SK-N-SH (cell line): ENCODE data around the gene PRR11. TPM values are rescaled to one million over a fixed set of nuclear protein-coding genes. Genes with fewer than 3 reads are reported as not detected.

ENCODE experiments used
- CTCF ChIA-PET: fragments of 300-600, 350-600 bp; formaldehyde crosslinking; extraction: SDS; loops from one replicate; lab custom pipeline; 2021; lab: Yijun Ruan, JAX
- POLR2A ChIA-PET: fragments of 350-600 bp; sonication (Branson Sonifier 250); formaldehyde crosslinking; extraction: SDS; loops from one replicate; lab custom pipeline; 2020; ENCODE audit warnings: antibody characterized with exemption, inconsistent platforms; lab: Yijun Ruan, JAX
- DNase-seq: peaks from one replicate; pipeline ENCODE4 v3.0.0; 2012
- H2AFZ ChIP-seq: fragments of 200-600 bp; sonication (generic); 2 replicates; pipeline ENCODE4 v1.8.1; 2016; ENCODE audit warnings: antibody characterized with exemption, mild to moderate bottlenecking, low read depth
- H3F3A ChIP-seq: fragments of 200-600 bp; sonication (generic); replicated peaks from 2 replicates; pipeline ENCODE3; 2016; ENCODE audit warnings: antibody characterized with exemption, mild to moderate bottlenecking; ENCODE audit not compliant: insufficient read depth
- H3K27ac ChIP-seq, 2 experiments: fragments of 200-500 bp in 1 of 2; fragments of 200-600 bp in 1 of 2; sonication (Bioruptor generic) in 1 of 2; sonication (generic), shearing (Covaris generic) in 1 of 2; 2 replicates each; pipeline versions ENCODE4 v1.5.1 to v1.6.1; 2014 to 2016; ENCODE audit warnings: low read depth in 2 of 2, inconsistent platforms in 1 of 2, low read length in 1 of 2, mild to moderate bottlenecking in 1 of 2, mixed read lengths in 1 of 2
- H3K27me3 ChIP-seq: fragments of 200-600 bp; sonication (generic), shearing (Covaris generic); 2 replicates; pipeline ENCODE4 v1.6.1; 2016; ENCODE audit warnings: mixed run types; ENCODE audit not compliant: insufficient read depth
- H3K36me3 ChIP-seq, 2 experiments: fragments of 200-500 bp in 1 of 2; fragments of 200-600 bp in 1 of 2; sonication (Bioruptor generic) in 1 of 2; sonication (generic) in 1 of 2; replicated peaks in 1 of 2; 2 replicates each; pipeline versions ENCODE3 to v1.5.1; 2014 to 2016; ENCODE audit warnings: low read length in 1 of 2, mild to moderate bottlenecking in 1 of 2; ENCODE audit not compliant: insufficient read depth in 2 of 2, control insufficient read depth in 1 of 2
- H3K4me1 ChIP-seq, 2 experiments: fragments of 200-500 bp in 1 of 2; fragments of 200-600 bp in 1 of 2; sonication (Bioruptor generic) in 1 of 2; sonication (generic), shearing (Covaris generic) in 1 of 2; 2 replicates each; pipeline versions ENCODE4 v1.5.1 to v1.6.1; 2014 to 2016; ENCODE audit warnings: low read depth in 1 of 2, low read length in 1 of 2, mixed run types in 1 of 2; ENCODE audit not compliant: insufficient read depth in 2 of 2, control insufficient read depth in 1 of 2
- H3K4me2 ChIP-seq: fragments of 200-600 bp; sonication (generic), shearing (Covaris generic); 2 replicates; pipeline ENCODE4 v1.6.1; 2017; ENCODE audit warnings: mixed run types
- H3K4me3 ChIP-seq, 2 experiments: fragments of 200-500 bp in 1 of 2; fragments of 200-600 bp in 1 of 2; sonication (Bioruptor generic) in 1 of 2; sonication (generic), shearing (Covaris generic) in 1 of 2; 2 replicates each; pipeline versions ENCODE4 v1.5.1 to v1.8.1; 2014 to 2016; ENCODE audit warnings: low read depth in 2 of 2, inconsistent platforms in 1 of 2, low read length in 1 of 2, mild to moderate bottlenecking in 1 of 2, mixed read lengths in 1 of 2, moderate library complexity in 1 of 2
- H3K79me2 ChIP-seq: fragments of 200-600 bp; sonication (generic); 2 replicates; pipeline ENCODE4 v1.8.1; 2017; ENCODE audit warnings: mild to moderate bottlenecking; ENCODE audit not compliant: insufficient read depth
- H3K9ac ChIP-seq: fragments of 200-600 bp; sonication (generic); 2 replicates; pipeline ENCODE4 v1.6.1; 2017; ENCODE audit warnings: mixed run types
- H3K9me2 ChIP-seq: fragments of 200-600 bp; sonication (generic); 2 replicates; pipeline ENCODE4 v1.6.1; 2017; ENCODE audit warnings: mixed run types
- H3K9me3 ChIP-seq: fragments of 200-600 bp; sonication (generic); 2 replicates; pipeline ENCODE4 v1.6.1; 2017; ENCODE audit warnings: mixed run types, mild to moderate bottlenecking, moderate library complexity
- H4K20me1 ChIP-seq: fragments of 200-600 bp; sonication (generic); 2 replicates; pipeline ENCODE4 v1.6.1; 2017; ENCODE audit warnings: mild to moderate bottlenecking, mixed run types; ENCODE audit not compliant: insufficient read depth
- CHD2 ChIP-seq: fragments of 150-350 bp; IDR thresholded peaks from 2 replicates; pipeline ENCODE4 v1.6.1; 2018; ENCODE audit warnings: low read length; ENCODE audit not compliant: partially characterized antibody
- ELF1 ChIP-seq: IDR thresholded peaks from 2 replicates; pipeline ENCODE4 v1.4.0; 2012
- EZH2phosphoT487 ChIP-seq: fragments of 200-600 bp; sonication (generic); IDR thresholded peaks from 2 replicates; pipeline ENCODE4 v1.6.1; 2017; ENCODE audit warnings: low read depth, mixed run types, mild to moderate bottlenecking, antibody characterized with exemption, moderate library complexity, borderline replicate concordance
- FOXJ3 ChIP-seq: sonication (generic); formaldehyde crosslinking; IDR thresholded peaks from 2 replicates; pipeline ENCODE4 v1.5.1; 2020; ENCODE audit warnings: mild to moderate bottlenecking, missing genetic modification reagents
- FOXM1 ChIP-seq: IDR thresholded peaks from 2 replicates; pipeline ENCODE4 v1.4.0; 2012; ENCODE audit warnings: low read depth, mild to moderate bottlenecking
- GABPA ChIP-seq: IDR thresholded peaks from 2 replicates; pipeline ENCODE4 v1.4.0; 2012; ENCODE audit warnings: low read depth, mild to moderate bottlenecking
- RXRA ChIP-seq: IDR thresholded peaks from 2 replicates; pipeline ENCODE4 v1.4.0; 2012; ENCODE audit warnings: low read depth, mild to moderate bottlenecking, borderline replicate concordance
- TCF12 ChIP-seq: IDR thresholded peaks from 2 replicates; pipeline ENCODE4 v1.4.0; 2012
- whole genome bisulfite sequencing: methylation state at CpG from one replicate; pipeline ENCODE4 v1.1.6; 2017; ENCODE audit warnings: low lambda C conversion rate; 5-methylcytosine and 5-hydroxymethylcytosine counted together
- polyA plus RNA-seq, 3 experiments: library from polyadenylated mRNA; depleted of rRNA; stranded (reverse); fragments of >200 nt; gene quantifications; 2 replicates each; pipeline ENCODE4 v1.2.3, GENCODE V29; 2012
- TF ChIP-seq, protein P1 (sequence below): fragments of 200-600 bp; sonication (generic); IDR thresholded peaks from 2 replicates; pipeline ENCODE4 v1.6.1; 2017; ENCODE audit warnings: antibody characterized with exemption, mild to moderate bottlenecking, moderate library complexity
- TF ChIP-seq, protein P2 (sequence below): fragments of 150-350 bp; IDR thresholded peaks from 2 replicates; pipeline ENCODE4 v1.6.1; 2017; ENCODE audit warnings: antibody characterized with exemption, low read length, low read depth, borderline replicate concordance
- TF ChIP-seq, protein P3 (sequence below): IDR thresholded peaks from 2 replicates; pipeline ENCODE4 v1.6.1; 2012; ENCODE audit warnings: mild to moderate bottlenecking, low read depth, low read length, moderate library complexity
- TF ChIP-seq, protein P4 (sequence below): IDR thresholded peaks from 2 replicates; pipeline ENCODE4 v1.4.0; 2012; ENCODE audit warnings: low read depth, borderline replicate concordance

Gene PRR11
- polyA plus RNA-seq, 1 of the 3 experiments (the other 2 are of a cell fraction), result 25.8 TPM

DNA sequence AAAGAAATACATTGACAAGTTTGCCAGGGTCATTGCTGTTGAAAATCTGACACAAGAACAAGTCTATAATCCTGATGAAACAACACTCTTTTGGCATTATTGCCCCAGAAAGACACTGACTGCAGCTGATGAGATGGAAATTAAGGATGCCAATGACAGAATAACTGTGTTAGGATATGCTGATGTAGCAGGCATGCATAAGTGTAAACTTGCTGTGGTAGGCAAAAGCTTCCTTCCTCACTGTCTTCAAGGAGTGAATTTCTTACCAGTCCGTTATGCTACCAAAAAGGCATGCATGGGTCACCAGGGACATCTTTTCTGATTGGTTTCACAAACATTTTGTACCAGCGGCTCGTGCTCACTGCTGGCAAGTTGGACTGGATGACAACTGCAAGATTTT is 75.2 kb downstream of the PRR11 start:
- Histone ChIP-seq H3K27me3 (no peaks in the 10 kb centered on the region), H3K9ac (no peak overlapping the region), H3K4me3 (no peak overlapping the region), H3K36me3 (no peaks in the 10 kb centered on the region), H3K4me1 (no peaks in the 10 kb centered on the region), H3K4me2 (no peak overlapping the region), H2AFZ (no peak overlapping the region), H3K9me2 (no peaks in the 10 kb centered on the region), H4K20me1 (no peaks in the 10 kb centered on the region), H3K9me3 (no peaks in the 10 kb centered on the region), H3K27ac (no peak overlapping the region), H3F3A (no peaks in the 10 kb centered on the region), H3K79me2 (no peaks in the 10 kb centered on the region)
- WGBS, result 76% methylated on average over 3 of the region's 3 CpGs
- POLR2A ChIA-PET, result no interaction called here
- CTCF ChIA-PET, result interaction anchor here (1.3 kb wide), 1 partner anchor 9 kb away, joined by 3 read pairs; no protein-coding TSS in a partner anchor
- TF ChIP-seq, protein P1, sequence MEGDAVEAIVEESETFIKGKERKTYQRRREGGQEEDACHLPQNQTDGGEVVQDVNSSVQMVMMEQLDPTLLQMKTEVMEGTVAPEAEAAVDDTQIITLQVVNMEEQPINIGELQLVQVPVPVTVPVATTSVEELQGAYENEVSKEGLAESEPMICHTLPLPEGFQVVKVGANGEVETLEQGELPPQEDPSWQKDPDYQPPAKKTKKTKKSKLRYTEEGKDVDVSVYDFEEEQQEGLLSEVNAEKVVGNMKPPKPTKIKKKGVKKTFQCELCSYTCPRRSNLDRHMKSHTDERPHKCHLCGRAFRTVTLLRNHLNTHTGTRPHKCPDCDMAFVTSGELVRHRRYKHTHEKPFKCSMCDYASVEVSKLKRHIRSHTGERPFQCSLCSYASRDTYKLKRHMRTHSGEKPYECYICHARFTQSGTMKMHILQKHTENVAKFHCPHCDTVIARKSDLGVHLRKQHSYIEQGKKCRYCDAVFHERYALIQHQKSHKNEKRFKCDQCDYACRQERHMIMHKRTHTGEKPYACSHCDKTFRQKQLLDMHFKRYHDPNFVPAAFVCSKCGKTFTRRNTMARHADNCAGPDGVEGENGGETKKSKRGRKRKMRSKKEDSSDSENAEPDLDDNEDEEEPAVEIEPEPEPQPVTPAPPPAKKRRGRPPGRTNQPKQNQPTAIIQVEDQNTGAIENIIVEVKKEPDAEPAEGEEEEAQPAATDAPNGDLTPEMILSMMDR, result no peak
- TF ChIP-seq, protein P2, sequence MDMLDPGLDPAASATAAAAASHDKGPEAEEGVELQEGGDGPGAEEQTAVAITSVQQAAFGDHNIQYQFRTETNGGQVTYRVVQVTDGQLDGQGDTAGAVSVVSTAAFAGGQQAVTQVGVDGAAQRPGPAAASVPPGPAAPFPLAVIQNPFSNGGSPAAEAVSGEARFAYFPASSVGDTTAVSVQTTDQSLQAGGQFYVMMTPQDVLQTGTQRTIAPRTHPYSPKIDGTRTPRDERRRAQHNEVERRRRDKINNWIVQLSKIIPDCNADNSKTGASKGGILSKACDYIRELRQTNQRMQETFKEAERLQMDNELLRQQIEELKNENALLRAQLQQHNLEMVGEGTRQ, result no peak
- no peak for TF ChIP-seq FOXM1
- no peak for TF ChIP-seq ELF1
- TF ChIP-seq, protein P3, sequence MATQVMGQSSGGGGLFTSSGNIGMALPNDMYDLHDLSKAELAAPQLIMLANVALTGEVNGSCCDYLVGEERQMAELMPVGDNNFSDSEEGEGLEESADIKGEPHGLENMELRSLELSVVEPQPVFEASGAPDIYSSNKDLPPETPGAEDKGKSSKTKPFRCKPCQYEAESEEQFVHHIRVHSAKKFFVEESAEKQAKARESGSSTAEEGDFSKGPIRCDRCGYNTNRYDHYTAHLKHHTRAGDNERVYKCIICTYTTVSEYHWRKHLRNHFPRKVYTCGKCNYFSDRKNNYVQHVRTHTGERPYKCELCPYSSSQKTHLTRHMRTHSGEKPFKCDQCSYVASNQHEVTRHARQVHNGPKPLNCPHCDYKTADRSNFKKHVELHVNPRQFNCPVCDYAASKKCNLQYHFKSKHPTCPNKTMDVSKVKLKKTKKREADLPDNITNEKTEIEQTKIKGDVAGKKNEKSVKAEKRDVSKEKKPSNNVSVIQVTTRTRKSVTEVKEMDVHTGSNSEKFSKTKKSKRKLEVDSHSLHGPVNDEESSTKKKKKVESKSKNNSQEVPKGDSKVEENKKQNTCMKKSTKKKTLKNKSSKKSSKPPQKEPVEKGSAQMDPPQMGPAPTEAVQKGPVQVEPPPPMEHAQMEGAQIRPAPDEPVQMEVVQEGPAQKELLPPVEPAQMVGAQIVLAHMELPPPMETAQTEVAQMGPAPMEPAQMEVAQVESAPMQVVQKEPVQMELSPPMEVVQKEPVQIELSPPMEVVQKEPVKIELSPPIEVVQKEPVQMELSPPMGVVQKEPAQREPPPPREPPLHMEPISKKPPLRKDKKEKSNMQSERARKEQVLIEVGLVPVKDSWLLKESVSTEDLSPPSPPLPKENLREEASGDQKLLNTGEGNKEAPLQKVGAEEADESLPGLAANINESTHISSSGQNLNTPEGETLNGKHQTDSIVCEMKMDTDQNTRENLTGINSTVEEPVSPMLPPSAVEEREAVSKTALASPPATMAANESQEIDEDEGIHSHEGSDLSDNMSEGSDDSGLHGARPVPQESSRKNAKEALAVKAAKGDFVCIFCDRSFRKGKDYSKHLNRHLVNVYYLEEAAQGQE, result no peak
- TF ChIP-seq, protein P4, sequence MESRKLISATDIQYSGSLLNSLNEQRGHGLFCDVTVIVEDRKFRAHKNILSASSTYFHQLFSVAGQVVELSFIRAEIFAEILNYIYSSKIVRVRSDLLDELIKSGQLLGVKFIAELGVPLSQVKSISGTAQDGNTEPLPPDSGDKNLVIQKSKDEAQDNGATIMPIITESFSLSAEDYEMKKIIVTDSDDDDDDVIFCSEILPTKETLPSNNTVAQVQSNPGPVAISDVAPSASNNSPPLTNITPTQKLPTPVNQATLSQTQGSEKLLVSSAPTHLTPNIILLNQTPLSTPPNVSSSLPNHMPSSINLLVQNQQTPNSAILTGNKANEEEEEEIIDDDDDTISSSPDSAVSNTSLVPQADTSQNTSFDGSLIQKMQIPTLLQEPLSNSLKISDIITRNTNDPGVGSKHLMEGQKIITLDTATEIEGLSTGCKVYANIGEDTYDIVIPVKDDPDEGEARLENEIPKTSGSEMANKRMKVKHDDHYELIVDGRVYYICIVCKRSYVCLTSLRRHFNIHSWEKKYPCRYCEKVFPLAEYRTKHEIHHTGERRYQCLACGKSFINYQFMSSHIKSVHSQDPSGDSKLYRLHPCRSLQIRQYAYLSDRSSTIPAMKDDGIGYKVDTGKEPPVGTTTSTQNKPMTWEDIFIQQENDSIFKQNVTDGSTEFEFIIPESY, result no peak
- no peak for TF ChIP-seq FOXJ3 (CRISPR knock-in tag)
- TF ChIP-seq RXRA, result no peak
- no peak for TF ChIP-seq TCF12
- no peak for TF ChIP-seq EZH2phosphoT487
- no peak for TF ChIP-seq GABPA
- TF ChIP-seq CHD2, result no peak
- no peak for DNase-seq
